Neural progenitor cell (in vitro differentiated cells): ENCODE results near the gene OR51E2. TPM values are rescaled to one million over a fixed set of nuclear protein-coding genes. Genes with fewer than 3 reads are reported as not detected.

ENCODE experiments used
- DNase-seq: peaks from one replicate; pipeline ENCODE4 v3.0.0-alpha.2; 2016; ENCODE audit warnings: low spot score
- H2AFZ ChIP-seq: fragments of 200-600 bp; sonication (generic); replicated peaks from 2 replicates; pipeline ENCODE4 v1.6.1; 2016; ENCODE audit warnings: antibody characterized with exemption
- H3F3A ChIP-seq: fragments of 200-600 bp; sonication (generic); 2 replicates; pipeline ENCODE4 v1.6.1; 2016; ENCODE audit warnings: antibody characterized with exemption, low read depth
- H3K27ac ChIP-seq: fragments of 200-600 bp; sonication (generic); 2 replicates; pipeline ENCODE4 v1.5.1; 2016; ENCODE audit warnings: mild to moderate bottlenecking
- H3K27me3 ChIP-seq: fragments of 200-600 bp; sonication (generic); 2 replicates; pipeline ENCODE4 v1.6.1; 2016; ENCODE audit warnings: mild to moderate bottlenecking, moderate library complexity
- H3K36me3 ChIP-seq: fragments of 200-600 bp; sonication (generic); 2 replicates; pipeline ENCODE4 v1.5.1; 2016
- H3K4me1 ChIP-seq: fragments of 200-600 bp; sonication (generic); 2 replicates; pipeline ENCODE4 v1.6.1; 2016; ENCODE audit warnings: mixed run types
- H3K4me2 ChIP-seq: fragments of 200-600 bp; sonication (generic); 2 replicates; pipeline ENCODE4 v1.6.1; 2016
- H3K4me3 ChIP-seq: fragments of 200-600 bp; sonication (generic); 2 replicates; pipeline ENCODE4 v1.5.1; 2016
- H3K79me2 ChIP-seq: fragments of 200-600 bp; sonication (generic); 2 replicates; pipeline ENCODE4 v1.6.1; 2016; ENCODE audit warnings: low read depth
- H3K9ac ChIP-seq: fragments of 200-600 bp; sonication (generic); 2 replicates; pipeline ENCODE4 v1.6.1; 2016
- H3K9me3 ChIP-seq: fragments of 200-600 bp; sonication (generic); 2 replicates; pipeline ENCODE4 v1.5.1; 2016; ENCODE audit warnings: low read depth
- H4K20me1 ChIP-seq: fragments of 200-600 bp; sonication (generic); 2 replicates; pipeline ENCODE4 v1.6.1; 2016; ENCODE audit warnings: low read depth
- H3K27ac Mint-ChIP-seq: 3 replicates; pipeline ENCODE4 v1.8.0; 2021; ENCODE audit warnings: mixed read lengths
- H3K27me3 Mint-ChIP-seq: 2 replicates; pipeline ENCODE4 v1.8.0; 2022; ENCODE audit warnings: low read depth, mild to moderate bottlenecking, inconsistent platforms, moderate library complexity, mixed read lengths; ENCODE audit not compliant: insufficient read depth
- H3K36me3 Mint-ChIP-seq: 3 replicates; pipeline ENCODE4 v1.8.0; 2021; ENCODE audit warnings: mixed read lengths
- H3K4me1 Mint-ChIP-seq: 3 replicates; pipeline ENCODE4 v1.8.0; 2021; ENCODE audit warnings: mixed read lengths
- H3K4me3 Mint-ChIP-seq: 3 replicates; pipeline ENCODE4 v1.8.0; 2021; ENCODE audit warnings: mild to moderate bottlenecking, moderate library complexity, mixed read lengths
- H3K9me3 Mint-ChIP-seq: 3 replicates; pipeline ENCODE4 v1.8.0; 2020; ENCODE audit warnings: mixed read lengths
- CTCF ChIP-seq: fragments of 200-600 bp; sonication (generic); IDR thresholded peaks from 2 replicates; pipeline ENCODE4 v1.5.1; 2017; ENCODE audit warnings: antibody characterized with exemption, mild to moderate bottlenecking
- EZH2 ChIP-seq: fragments of 200-600 bp; sonication (generic); IDR thresholded peaks from 2 replicates; pipeline ENCODE4 v1.6.1; 2017; ENCODE audit warnings: antibody characterized with exemption, mild to moderate bottlenecking, moderate library complexity
- EZH2phosphoT487 ChIP-seq: fragments of 200-600 bp; sonication (generic); IDR thresholded peaks from 2 replicates; pipeline ENCODE4 v1.6.1; 2017; ENCODE audit warnings: antibody characterized with exemption
- total RNA-seq: library from RNA; depleted of rRNA; stranded (reverse); fragments of >200 nt; gene quantifications from 2 replicates; pipeline ENCODE4 v1.2.3, GENCODE V29; 2015; ENCODE audit warnings: low replicate concordance

Gene OR51E2
- total RNA-seq, 1 donor from 2014 or later: not detected

- Mint-ChIP-seq H3K4me1 (no peaks in the 10 kb centered on the region), H3K36me3 (no peaks in the 10 kb centered on the region), H3K9me3 (no peaks in the 10 kb centered on the region), H3K4me3 (no peak overlapping the region), H3K27me3 (no peaks in the 10 kb centered on the region), H3K27ac (no peak overlapping the region)
- Histone ChIP-seq H4K20me1 (no peaks in the 10 kb centered on the region), H3K9me3 (no peaks in the 10 kb centered on the region), H3K9ac (no peak overlapping the region), H3K79me2 (no peaks in the 10 kb centered on the region), H3F3A (no peaks in the 10 kb centered on the region), H3K27me3 (no peaks in the 10 kb centered on the region), H2AFZ (no peak overlapping the region), H3K4me3 (no peak overlapping the region), H3K27ac (no peak overlapping the region), H3K36me3 (no peaks in the 10 kb centered on the region), H3K4me2 (no peak overlapping the region), H3K4me1 (no peaks in the 10 kb centered on the region)
- DNase-seq: no peak
- TF ChIP-seq EZH2: no peak
These were observed 32.9 kb downstream of the OR51E2 start for GRCh38 chr11:4664786-4665185.

- Histone ChIP-seq H3F3A (no peaks in the 10 kb centered on the region), H2AFZ (no peak overlapping the region), H4K20me1 (no peaks in the 10 kb centered on the region), H3K4me1 (no peaks in the 10 kb centered on the region), H3K36me3 (no peaks in the 10 kb centered on the region), H3K4me3 (no peak overlapping the region), H3K9me3 (no peaks in the 10 kb centered on the region), H3K79me2 (no peaks in the 10 kb centered on the region), H3K27me3 (no peaks in the 10 kb centered on the region), H3K27ac (no peak overlapping the region), H3K9ac (no peak overlapping the region), H3K4me2 (no peak overlapping the region)
- no peak overlapping the region for H3K4me3 Mint-ChIP-seq
- no peak for TF ChIP-seq EZH2
- no peak for TF ChIP-seq EZH2phosphoT487
- TF ChIP-seq CTCF: no peak
- DNase-seq: no peak
- H3K9me3 Mint-ChIP-seq: no peaks in the 10 kb centered on the region
- H3K4me1 Mint-ChIP-seq: no peaks in the 10 kb centered on the region
- no peaks in the 10 kb centered on the region for H3K36me3 Mint-ChIP-seq
- H3K27ac Mint-ChIP-seq: no peak overlapping the region
- H3K27me3 Mint-ChIP-seq: no peaks in the 10 kb centered on the region
These were observed 33.5 kb downstream of the OR51E2 start for GRCh38 chr11:4664183-4664582.

- no peaks in the 10 kb centered on the region for H3F3A ChIP-seq
- Mint-ChIP-seq H3K27ac (no peak overlapping the region), H3K4me3 (no peak overlapping the region), H3K36me3 (no peaks in the 10 kb centered on the region), H3K4me1 (no peaks in the 10 kb centered on the region), H3K9me3 (no peaks in the 10 kb centered on the region), H3K27me3 (no peaks in the 10 kb centered on the region)
- H3K4me1 ChIP-seq: no peaks in the 10 kb centered on the region
- DNase-seq: no peak
- H3K4me3 ChIP-seq: no peak overlapping the region
- H3K36me3 ChIP-seq: no peaks in the 10 kb centered on the region
- no peak overlapping the region for H3K9ac ChIP-seq
- H2AFZ ChIP-seq: no peak overlapping the region
- H3K4me2 ChIP-seq: no peak overlapping the region
- H3K9me3 ChIP-seq: no peaks in the 10 kb centered on the region
- no peaks in the 10 kb centered on the region for H3K79me2 ChIP-seq
- no peak overlapping the region for H3K27ac ChIP-seq
- H3K27me3 ChIP-seq: no peaks in the 10 kb centered on the region
- TF ChIP-seq CTCF: no peak
- TF ChIP-seq EZH2phosphoT487: no peak
- H4K20me1 ChIP-seq: no peaks in the 10 kb centered on the region
These were observed 34.8 kb downstream of the OR51E2 start for GRCh38 chr11:4662876-4663275.

GRCh38 chr11:4658629-4659445 lies 38.8 kb downstream of the OR51E2 start:
- H3K9ac ChIP-seq: no peak overlapping the region
- H3K4me3 Mint-ChIP-seq: no peak overlapping the region
- no peaks in the 10 kb centered on the region for H3K4me1 ChIP-seq
- H3K9me3 Mint-ChIP-seq: no peaks in the 10 kb centered on the region
- H3K79me2 ChIP-seq: no peaks in the 10 kb centered on the region
- no peaks in the 10 kb centered on the region for H4K20me1 ChIP-seq
- H3K4me1 Mint-ChIP-seq: no peaks in the 10 kb centered on the region
- no peak overlapping the region for H3K4me3 ChIP-seq
- no peak overlapping the region for H3K27ac Mint-ChIP-seq
- H3F3A ChIP-seq: no peaks in the 10 kb centered on the region
- no peaks in the 10 kb centered on the region for H3K9me3 ChIP-seq
- no peaks in the 10 kb centered on the region for H3K27me3 Mint-ChIP-seq
- no peak for TF ChIP-seq CTCF
- TF ChIP-seq EZH2phosphoT487: no peak
- TF ChIP-seq EZH2: no peak
- no peak overlapping the region for H3K4me2 ChIP-seq
- H2AFZ ChIP-seq: no peak overlapping the region
- H3K36me3 Mint-ChIP-seq: no peaks in the 10 kb centered on the region
- no peaks in the 10 kb centered on the region for H3K27me3 ChIP-seq
- no peak overlapping the region for H3K27ac ChIP-seq
- DNase-seq: no peak
- no peaks in the 10 kb centered on the region for H3K36me3 ChIP-seq
